Uterus (tissue), 2 donors: ENCODE results near the gene PSG6.
"Not testable (repeated sequence)": the region's sequence is repeated elsewhere in the genome, so short reads cannot be mapped to it uniquely, and the experiment has no call there.

Experiments
- POLR2A ChIP-seq, 2 donors: fragments of 450-650 bp; IDR thresholded peaks; one replicate each; pipeline ENCODE4 v1.6.1; 2016; ENCODE audit warnings: antibody characterized with exemption in 2 of 2, mild to moderate bottlenecking in 1 of 2, moderate library complexity in 1 of 2
- TF ChIP-seq, protein P1 (sequence below), 4 experiments: fragments of 200-600 bp in 2 of 4; fragments of 450-650 bp in 2 of 4; sonication (generic) in 2 of 4; IDR thresholded peaks; one replicate each; pipeline ENCODE4 v1.5.1; 2016 to 2019; ENCODE audit warnings: antibody characterized with exemption in 4 of 4, mild to moderate bottlenecking in 2 of 4, moderate library complexity in 1 of 4

- TF ChIP-seq POLR2A (IDR thresholded peaks at IDR 0.05), result not testable (repeated sequence)
- TF ChIP-seq, protein P1, sequence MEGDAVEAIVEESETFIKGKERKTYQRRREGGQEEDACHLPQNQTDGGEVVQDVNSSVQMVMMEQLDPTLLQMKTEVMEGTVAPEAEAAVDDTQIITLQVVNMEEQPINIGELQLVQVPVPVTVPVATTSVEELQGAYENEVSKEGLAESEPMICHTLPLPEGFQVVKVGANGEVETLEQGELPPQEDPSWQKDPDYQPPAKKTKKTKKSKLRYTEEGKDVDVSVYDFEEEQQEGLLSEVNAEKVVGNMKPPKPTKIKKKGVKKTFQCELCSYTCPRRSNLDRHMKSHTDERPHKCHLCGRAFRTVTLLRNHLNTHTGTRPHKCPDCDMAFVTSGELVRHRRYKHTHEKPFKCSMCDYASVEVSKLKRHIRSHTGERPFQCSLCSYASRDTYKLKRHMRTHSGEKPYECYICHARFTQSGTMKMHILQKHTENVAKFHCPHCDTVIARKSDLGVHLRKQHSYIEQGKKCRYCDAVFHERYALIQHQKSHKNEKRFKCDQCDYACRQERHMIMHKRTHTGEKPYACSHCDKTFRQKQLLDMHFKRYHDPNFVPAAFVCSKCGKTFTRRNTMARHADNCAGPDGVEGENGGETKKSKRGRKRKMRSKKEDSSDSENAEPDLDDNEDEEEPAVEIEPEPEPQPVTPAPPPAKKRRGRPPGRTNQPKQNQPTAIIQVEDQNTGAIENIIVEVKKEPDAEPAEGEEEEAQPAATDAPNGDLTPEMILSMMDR (IDR thresholded peaks at IDR 0.05), result not testable (repeated sequence)
Measured at GRCh38 chr19:42912941-42913340, 4.8 kb downstream of the PSG6 start.
